GM08714 (cell line): ENCODE data around the gene HSBP1L1.

Experiments
- H3K4me3 ChIP-seq: fragments of 200-500 bp; sonication (Bioruptor generic); 2 replicates; pipeline ENCODE4 v1.5.1; 2014; ENCODE audit warnings: mild to moderate bottlenecking, low read length, inconsistent platforms
- ZNF274 ChIP-seq: IDR thresholded peaks from 2 replicates; pipeline ENCODE4 v1.6.1; 2012; ENCODE audit warnings: mild to moderate bottlenecking, low read depth, low read length

The HSBP1L1 gene

DNA sequence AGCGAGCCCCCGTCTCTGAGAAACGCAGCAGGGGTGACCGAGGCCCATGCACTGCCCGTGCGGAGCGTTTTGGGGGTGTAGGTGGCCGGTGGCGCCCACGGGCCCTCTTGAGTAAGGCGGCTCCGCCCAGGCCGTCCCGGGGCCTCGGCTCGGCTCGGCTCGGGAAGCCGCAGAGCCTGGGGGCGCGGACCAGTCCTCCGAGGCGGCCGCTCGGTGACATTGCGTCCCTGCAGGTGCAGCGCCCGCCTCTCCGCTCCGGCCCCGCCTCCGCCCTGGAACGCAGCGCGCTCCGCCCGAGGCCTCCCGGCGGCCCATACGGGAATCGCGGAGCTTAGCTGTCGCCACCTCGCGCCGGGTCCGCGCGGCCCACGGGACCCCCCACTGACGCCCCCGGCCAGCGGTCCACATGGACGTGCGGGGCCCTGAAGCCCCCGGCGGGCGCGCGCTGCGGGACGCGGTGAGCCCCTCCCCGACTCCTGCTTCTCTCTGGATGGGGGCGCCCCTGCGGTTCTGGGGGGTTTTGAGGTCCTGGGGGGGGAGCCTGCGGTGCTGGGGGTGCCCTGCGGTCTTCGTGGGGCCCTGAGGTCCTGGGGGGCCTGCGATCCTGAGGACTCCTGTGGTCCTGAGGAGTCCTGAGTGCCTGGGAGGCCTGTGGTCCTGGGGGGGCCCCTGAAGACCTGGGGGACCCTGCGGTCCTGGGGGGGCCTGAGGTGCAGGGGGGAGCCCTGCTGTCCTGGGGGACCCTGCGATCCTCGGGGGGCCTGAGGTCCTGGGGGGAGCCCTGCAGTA lies at the start of gene HSBP1L1:
Gene HSBP1L1 (plus strand): TSS at position 314 of the 789 bp plus-strand sequence. CDS start 93 bp downstream, at position 407.
- no peak for TF ChIP-seq ZNF274
- peak within 1 kb of the TSS; percentile 71 for H3K4me3 ChIP-seq

DNA sequence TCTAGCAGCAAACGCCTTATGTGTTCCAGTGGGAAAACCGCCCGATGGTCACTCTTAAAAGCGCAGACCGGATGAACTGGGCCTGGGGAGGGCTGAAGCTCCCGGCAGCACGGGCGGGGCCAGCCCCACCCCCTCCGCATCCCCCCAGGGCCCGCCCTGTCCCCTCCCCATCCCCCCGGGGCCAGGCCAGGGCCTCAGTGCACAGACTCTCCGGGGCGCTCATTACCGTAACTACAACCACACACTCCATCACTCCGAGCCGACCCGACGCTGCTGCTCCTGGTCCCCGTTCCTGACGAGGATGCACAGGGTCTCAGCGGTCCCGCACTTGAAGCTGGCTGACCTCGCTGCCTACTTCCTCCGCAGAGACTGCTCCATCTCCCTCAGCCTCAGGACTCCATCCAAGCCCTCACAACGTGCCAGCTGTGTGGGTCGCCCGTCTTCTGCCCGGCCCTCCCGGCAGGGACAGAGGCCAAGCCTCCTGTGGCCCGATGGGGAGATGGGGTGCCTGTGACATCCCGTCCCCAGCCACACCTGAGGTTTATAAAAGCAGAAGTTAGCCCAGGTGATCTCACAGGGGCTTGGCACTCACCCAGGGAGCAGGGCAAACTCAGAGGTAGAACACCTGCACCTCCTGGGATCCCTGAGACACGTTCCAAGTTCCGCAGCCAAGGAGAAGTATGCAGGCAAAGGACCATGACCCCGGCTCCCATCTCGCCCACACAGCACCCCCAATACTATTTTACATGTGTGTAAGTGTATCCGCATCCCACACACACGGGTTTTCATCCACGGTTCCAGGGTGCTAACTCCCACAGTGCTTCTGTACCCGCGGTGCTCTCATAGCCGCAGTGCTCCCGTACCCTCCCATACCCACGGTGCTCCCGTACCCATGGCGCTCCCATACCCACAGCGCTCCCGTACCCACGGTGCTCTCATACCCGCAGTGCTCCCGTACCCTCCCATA lies 49.0 kb upstream of the HSBP1L1 start:
- no peak overlapping the region for H3K4me3 ChIP-seq
- no peak for TF ChIP-seq ZNF274

DNA sequence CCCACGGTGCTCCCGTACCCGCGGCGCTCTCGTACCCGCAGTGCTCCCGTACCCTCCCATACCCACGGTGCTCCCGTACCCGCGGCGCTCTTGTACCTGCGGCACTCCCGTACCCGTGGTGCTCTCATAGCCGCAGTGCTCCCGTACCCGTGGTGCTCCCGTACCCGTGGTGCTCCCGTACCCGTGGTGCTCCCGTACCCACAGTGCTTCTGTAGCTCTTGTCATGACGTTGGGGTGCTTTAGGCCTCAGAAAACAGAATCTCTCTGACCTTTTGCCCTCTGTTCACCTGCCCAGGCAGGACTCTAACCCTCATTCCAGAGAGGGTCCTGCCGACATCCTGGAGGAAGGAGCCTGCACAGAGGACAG lies 48.3 kb upstream of the HSBP1L1 start:
- no peak overlapping the region for H3K4me3 ChIP-seq
- no peak for TF ChIP-seq ZNF274

DNA sequence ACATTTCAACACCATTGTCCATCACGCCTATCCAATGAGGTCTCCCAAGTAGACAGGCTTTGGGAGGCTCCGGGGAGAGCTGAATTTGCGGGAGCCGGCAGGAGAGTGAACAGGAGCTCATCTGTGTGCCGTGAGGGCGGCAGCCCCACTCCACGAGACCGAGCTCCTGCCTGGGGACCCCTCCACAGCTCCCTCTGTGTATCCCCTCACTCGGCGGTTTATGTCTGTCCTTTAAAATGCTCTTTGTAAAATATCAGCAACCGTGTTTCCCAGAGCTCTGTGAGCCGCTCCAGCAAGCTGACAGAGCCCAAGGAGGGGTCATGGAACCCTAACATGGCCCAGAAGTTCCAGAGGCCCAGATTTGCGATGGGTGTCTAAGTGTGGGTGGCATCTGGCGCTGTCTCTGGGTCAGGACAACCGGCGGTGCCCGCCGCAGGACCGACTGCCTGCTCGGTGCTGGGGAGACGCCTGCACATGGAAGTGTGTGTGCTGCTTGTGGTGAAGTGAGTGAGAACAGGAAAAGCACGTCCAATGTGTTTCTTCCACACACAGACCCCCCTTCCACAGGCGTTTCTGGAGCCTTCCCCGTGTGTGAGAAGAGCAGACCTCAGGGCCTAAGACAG lies 47.8 kb upstream of the HSBP1L1 start:
- no peak overlapping the region for H3K4me3 ChIP-seq
- no peak for TF ChIP-seq ZNF274

DNA sequence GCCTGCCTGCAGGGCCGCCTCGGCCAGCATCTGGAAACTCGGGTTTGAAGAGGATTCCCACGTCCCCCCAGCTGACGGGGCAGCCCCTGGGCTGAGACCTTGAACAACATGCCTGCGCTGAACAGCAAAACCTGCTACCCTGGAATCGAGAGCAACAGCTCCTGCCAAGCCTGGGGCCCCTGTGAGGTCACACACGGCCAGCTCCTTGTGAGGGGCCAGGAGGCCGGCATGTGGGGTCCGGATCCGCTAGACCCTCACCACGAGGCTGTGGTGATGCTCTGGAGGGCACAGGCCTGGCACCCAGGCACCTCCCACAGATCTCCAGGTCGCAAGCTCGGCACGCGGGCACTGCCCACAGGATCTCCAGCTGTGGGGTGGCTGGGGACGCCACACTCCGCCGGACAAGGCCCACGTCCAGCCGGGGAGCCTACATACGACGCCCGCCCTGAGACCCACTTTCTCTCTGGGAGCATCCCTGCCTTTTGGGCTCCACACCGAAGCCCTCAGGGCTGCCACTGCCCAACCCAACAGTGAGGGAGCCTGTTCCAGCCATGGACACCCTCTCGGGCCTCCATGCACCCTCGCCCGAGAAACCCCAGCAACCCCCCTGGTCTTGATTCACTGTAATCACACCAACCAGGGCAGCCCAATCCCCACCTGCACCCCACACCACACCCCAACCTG lies 47.1 kb upstream of the HSBP1L1 start:
- no peak overlapping the region for H3K4me3 ChIP-seq
- no peak for TF ChIP-seq ZNF274

DNA sequence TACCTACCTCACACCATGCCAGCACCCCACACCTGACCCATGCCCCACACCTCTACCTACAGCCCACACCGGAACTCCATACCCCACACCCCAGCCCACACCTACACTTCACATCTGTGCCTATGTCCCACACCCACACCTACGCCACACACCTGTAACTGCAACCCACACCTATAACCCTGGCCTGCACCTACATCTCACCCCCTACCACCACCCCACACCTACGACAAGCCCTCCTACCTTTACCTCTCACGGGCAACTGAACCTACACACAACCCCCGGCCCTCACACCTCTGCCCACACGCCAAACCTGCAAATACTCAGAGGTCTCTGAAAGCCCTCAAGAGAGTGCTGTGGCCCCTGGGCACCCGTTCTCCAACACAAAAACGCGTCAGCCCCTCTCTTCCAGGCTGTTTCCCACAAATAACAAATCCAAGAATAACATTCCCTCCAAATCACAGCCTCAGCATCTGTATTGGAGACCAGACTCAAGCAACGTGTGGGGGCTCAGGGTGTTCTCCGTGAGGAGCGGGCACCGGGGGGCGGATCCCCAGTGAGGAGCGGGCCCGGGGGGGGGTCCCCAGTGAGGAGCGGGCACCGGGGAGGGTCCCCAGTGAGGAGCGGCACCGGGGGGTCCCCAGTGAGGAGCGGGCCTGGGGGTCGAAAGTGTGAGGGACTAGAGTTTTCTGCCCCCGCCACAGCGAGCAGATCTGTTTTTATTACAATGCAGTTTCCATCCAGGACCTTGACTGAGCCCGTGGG lies 46.4 kb upstream of the HSBP1L1 start:
- H3K4me3 ChIP-seq = no peak overlapping the region
- no peak for TF ChIP-seq ZNF274

DNA sequence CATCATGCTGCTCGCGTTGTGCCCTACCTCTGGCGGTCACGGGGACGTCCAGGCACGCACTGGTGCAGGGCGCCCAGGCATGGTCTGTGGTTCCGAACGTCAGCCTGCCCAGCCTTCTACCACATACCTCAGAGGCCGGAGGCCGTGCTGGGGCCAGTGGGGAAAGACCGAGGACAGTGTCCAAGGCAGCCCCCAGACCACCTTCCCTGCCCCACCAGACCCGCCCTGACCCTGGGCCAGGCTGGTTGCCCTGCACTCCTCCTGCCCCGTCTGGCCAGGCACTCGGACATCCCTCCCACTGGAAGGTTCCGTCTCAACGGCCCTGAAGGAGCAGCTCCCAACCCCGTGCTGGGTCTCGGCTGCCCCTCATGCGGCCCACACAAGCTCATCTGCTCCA lies 45.8 kb upstream of the HSBP1L1 start:
- H3K4me3 ChIP-seq = no peak overlapping the region
- TF ChIP-seq ZNF274 = no peak

DNA sequence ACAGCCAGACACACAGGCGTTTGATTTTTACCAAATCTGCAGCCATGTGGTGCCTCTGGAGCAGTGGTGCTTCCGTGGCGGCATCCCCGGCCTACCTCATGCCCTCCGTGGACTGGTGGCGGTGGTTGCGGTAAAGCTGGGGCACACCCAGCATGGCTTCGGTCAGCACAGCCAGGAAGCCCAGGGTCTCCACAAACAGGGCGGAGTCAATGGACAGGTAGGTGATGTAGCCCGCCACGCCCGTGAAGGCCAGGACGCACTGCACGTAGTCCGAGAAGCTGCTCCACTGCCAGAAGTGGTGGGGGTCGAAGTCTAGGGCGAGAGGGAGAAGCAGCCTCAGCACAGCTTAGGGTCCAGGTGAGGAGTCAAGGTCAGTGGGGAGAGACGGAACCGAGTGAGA lies 45.4 kb upstream of the HSBP1L1 start:
- TF ChIP-seq ZNF274 = no peak
- H3K4me3 ChIP-seq = no peak overlapping the region

DNA sequence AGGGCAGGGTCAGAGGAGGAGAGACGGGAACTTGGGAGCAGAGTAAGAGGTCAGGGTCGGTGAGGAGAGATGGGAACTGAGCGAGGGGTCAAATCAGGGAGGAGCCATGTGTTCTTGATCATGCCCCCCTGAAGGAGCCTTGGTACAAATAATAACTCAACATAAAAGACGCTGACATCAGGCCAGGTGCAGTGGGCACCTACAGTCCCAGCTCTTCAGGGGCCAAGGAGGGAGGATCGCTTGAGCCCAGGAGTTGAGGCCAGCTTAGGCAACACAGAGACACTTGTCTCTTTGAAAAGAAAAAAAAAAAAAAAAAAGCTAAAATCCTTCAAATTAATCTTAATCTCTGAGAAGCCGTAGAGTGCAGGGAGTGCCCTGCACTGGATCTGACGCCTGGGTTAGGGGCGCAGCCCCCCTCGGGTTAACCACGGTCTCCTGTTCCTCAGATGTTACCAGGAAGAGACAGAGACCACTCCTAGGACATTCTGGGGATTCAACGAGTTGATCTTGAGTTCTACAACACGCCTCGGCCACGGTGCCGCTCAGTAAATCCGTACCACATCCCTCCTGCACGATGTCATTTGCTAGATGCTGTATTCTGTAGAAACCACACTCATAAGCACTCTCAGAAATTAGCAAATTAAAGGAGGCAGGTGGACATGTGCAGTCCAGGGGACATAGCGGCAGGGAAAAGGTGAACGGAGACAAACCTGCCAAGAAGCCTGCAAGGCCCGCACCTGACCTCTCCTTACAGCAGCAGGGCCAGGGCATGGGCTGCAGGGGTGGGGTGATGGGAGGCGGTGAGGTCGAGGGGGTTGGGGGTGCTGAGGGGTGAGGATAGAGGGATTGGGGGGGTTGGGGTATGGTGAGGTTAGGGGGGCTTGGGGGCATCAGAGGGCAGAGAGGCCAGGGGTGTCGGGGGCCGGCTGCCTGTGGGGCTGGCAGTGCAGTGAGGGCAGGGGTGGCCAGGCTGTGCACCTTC lies 42.2 kb upstream of the HSBP1L1 start:
- no peak for TF ChIP-seq ZNF274

DNA sequence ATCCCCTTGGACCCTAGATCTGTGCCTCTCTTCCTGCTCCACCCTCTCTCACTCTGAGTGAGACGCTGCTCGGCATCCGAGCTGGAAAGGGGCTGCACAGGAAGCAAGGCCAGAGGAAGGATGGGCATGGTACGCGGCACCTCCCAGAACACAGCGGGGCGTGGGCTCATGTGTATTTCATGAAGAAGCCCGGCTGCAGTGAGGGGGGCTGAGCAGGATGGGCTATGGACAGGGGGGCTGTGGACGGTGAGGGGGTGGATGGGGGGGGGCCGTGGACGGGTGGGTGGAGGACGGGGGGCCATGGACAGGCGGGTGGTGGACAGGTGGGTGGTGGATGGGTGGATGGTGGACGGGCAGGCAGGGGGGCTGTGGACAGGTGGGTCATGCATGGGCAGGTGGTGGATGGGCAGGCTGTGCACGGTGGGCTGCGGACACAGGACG lies 41.5 kb upstream of the HSBP1L1 start:
- no peak for TF ChIP-seq ZNF274

More for the DNA sequence above, 42.2 kb upstream of the HSBP1L1 start:
- H3K4me3 ChIP-seq = no peak overlapping the region

DNA sequence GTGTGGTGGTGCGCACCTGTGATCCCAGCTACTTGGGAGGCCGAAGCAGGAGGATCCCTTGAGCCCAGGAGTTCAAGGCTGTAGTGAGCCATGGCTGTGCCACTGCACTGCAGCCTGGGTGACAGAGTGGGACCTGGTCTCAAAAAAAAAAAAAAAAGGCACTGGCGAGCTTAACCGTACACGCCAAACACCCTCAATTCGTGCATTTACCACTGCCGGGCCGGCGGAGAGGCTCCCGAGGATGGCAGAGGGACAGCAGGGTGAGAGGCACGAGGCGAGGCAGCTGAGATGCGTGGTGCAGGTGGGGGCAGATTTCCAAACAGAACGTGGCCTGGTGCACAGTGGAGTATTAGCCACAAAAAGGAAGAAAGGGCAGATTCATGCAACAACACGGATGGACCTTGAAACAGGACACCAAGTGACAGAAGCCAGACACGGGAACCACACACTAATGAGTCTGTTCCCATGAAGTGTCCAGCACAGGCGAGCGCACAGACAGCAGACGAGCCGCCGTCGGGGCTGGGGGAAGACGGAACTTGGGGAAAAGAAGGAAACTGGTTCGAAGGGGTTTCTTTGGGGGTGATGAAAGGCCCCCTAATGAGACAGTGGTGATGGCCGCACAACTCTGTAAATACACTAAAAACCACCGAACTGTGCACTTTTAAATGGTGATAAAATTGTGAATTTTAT lies 40.4 kb upstream of the HSBP1L1 start:
- no peak for TF ChIP-seq ZNF274

More for the DNA sequence above, 41.5 kb upstream of the HSBP1L1 start:
- H3K4me3 ChIP-seq = no peak overlapping the region

More for the DNA sequence above, 40.4 kb upstream of the HSBP1L1 start:
- H3K4me3 ChIP-seq = no peak overlapping the region
